Measurements from ENCODE around the gene UGT1A3.

UGT1A3 gene

GRCh38 chr2:233801357-233802131 is 72.7 kb downstream of the UGT1A3 start:
- Histone ChIP-seq H3K27ac (ENCODE audit: low read depth, low read length) (no peak overlapping the region), H3K9ac (ENCODE audit: low read length) (no peak overlapping the region), H3K9me3 (ENCODE audit: low read length) (no peaks in the 10 kb centered on the region), H3K36me3 (ENCODE audit: insufficient read depth, low read length) (no peaks in the 10 kb centered on the region), H3K4me3 (ENCODE audit: low read depth in 1 of 2, low read length in 2 of 2) (no peak overlapping the region), H3K27me3 (ENCODE audit: control insufficient read depth in 1 of 2, insufficient read depth in 2 of 2, low read length in 2 of 2) (no peaks in the 10 kb centered on the region), H3K4me1 (ENCODE audit: insufficient read depth, low read length) (no peaks in the 10 kb centered on the region)

DNA sequence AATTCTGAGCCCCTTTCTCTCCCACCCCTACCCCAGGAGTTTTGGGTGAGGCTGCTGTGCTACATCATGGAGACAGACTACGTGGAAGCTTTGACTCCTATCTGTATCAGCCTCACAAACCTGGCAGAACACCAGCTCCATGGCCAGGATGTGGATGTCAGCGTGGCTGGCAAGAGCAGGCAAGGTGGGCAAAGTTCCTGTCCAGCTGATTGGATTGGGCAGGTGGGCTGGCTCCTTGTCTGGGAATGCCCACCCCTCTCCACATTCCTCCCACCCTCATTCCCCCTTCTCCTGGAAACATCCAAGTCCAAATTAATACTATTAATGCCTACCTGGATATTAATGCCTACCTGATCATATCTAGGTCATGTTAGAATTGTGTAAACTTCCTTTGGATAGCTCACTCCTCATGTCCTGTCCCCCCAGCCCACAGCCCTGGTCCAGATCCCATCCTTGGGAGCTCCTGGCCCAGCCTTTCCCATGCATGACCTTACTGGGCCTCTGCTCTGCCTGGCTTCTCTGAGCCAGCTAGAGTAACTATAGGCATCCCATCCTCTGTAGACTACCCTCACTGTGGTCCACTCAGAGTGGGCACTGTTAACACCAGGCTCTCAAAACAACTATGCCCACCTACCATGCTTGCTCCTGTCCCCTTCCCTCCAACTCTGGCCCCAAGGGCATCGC is 73.4 kb downstream of the UGT1A3 start:
- H3K27ac ChIP-seq (ENCODE audit: low read depth, low read length), result no peak overlapping the region
- no peaks in the 10 kb centered on the region for H3K4me1 ChIP-seq (ENCODE audit: insufficient read depth, low read length)
- H3K9me3 ChIP-seq (ENCODE audit: low read length), result no peaks in the 10 kb centered on the region
- no peak overlapping the region for H3K9ac ChIP-seq (ENCODE audit: low read length)
- no peaks in the 10 kb centered on the region for H3K27me3 ChIP-seq (ENCODE audit: control insufficient read depth in 1 of 2, insufficient read depth in 2 of 2, low read length in 2 of 2)
- no peaks in the 10 kb centered on the region for H3K36me3 ChIP-seq (ENCODE audit: insufficient read depth, low read length)
- H3K4me3 ChIP-seq (ENCODE audit: low read depth in 1 of 2, low read length in 2 of 2), result no peak overlapping the region

GRCh38 chr2:233803292-233803911 is 74.6 kb downstream of the UGT1A3 start:
- H3K4me3 ChIP-seq (ENCODE audit: low read depth in 1 of 2, low read length in 2 of 2), result no peak overlapping the region
- no peaks in the 10 kb centered on the region for H3K27me3 ChIP-seq (ENCODE audit: control insufficient read depth in 1 of 2, insufficient read depth in 2 of 2, low read length in 2 of 2)
- no peaks in the 10 kb centered on the region for H3K9me3 ChIP-seq (ENCODE audit: low read length)
- no peaks in the 10 kb centered on the region for H3K4me1 ChIP-seq (ENCODE audit: insufficient read depth, low read length)
- no peak overlapping the region for H3K27ac ChIP-seq (ENCODE audit: low read depth, low read length)
- H3K36me3 ChIP-seq (ENCODE audit: insufficient read depth, low read length), result no peaks in the 10 kb centered on the region
- no peak overlapping the region for H3K9ac ChIP-seq (ENCODE audit: low read length)

- no peak overlapping the region for H3K27ac ChIP-seq (ENCODE audit: low read depth, low read length)
- H3K9ac ChIP-seq (ENCODE audit: low read length), result no peak overlapping the region
- no peak overlapping the region for H3K4me3 ChIP-seq (ENCODE audit: low read depth in 1 of 2, low read length in 2 of 2)
- H3K4me1 ChIP-seq (ENCODE audit: insufficient read depth, low read length), result no peaks in the 10 kb centered on the region
- H3K27me3 ChIP-seq (ENCODE audit: control insufficient read depth in 1 of 2, insufficient read depth in 2 of 2, low read length in 2 of 2), result no peaks in the 10 kb centered on the region
- H3K36me3 ChIP-seq (ENCODE audit: insufficient read depth, low read length), result no peaks in the 10 kb centered on the region
- no peaks in the 10 kb centered on the region for H3K9me3 ChIP-seq (ENCODE audit: low read length)
Measured at GRCh38 chr2:233803994-233804393, 75.2 kb downstream of the UGT1A3 start.

DNA sequence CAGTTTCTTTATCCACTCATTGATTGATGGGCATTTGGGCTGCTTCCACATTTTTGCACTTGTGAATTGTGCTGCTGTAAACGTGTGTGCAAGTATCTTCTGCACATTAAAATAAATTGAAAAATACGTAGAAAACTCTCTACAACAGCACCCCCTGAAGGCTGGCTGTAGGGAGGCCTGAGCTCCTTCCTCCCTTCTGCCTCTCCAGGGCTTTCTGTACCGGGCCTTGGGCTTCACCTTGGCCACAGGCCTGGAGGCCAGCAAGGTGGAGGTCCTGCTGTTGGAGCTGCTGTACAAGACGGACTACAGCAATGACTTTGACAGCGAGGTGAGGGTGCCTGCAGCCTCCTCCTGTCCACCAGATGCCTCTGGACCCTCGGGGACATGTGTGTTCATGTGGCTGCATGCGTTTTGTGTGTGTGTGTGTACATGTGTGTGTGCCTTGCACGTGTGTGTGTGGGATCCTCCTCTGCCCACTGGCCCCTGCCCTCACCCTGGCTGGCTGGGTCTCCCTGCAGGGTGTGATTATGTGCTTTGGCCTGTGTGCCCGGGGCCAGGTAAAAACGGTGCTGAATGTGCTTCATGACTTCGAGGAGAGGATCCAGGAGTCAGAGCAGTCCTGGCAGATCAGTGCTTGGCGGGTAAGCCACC is 78.5 kb downstream of the UGT1A3 start:
- H3K36me3 ChIP-seq (ENCODE audit: insufficient read depth, low read length), result no peaks in the 10 kb centered on the region
- H3K4me3 ChIP-seq (ENCODE audit: low read depth in 1 of 2, low read length in 2 of 2), result no peak overlapping the region
- no peaks in the 10 kb centered on the region for H3K27me3 ChIP-seq (ENCODE audit: control insufficient read depth in 1 of 2, insufficient read depth in 2 of 2, low read length in 2 of 2)
- H3K9ac ChIP-seq (ENCODE audit: low read length), result no peak overlapping the region
- H3K9me3 ChIP-seq (ENCODE audit: low read length), result no peaks in the 10 kb centered on the region
- H3K27ac ChIP-seq (ENCODE audit: low read depth, low read length), result no peak overlapping the region
- no peaks in the 10 kb centered on the region for H3K4me1 ChIP-seq (ENCODE audit: insufficient read depth, low read length)

DNA sequence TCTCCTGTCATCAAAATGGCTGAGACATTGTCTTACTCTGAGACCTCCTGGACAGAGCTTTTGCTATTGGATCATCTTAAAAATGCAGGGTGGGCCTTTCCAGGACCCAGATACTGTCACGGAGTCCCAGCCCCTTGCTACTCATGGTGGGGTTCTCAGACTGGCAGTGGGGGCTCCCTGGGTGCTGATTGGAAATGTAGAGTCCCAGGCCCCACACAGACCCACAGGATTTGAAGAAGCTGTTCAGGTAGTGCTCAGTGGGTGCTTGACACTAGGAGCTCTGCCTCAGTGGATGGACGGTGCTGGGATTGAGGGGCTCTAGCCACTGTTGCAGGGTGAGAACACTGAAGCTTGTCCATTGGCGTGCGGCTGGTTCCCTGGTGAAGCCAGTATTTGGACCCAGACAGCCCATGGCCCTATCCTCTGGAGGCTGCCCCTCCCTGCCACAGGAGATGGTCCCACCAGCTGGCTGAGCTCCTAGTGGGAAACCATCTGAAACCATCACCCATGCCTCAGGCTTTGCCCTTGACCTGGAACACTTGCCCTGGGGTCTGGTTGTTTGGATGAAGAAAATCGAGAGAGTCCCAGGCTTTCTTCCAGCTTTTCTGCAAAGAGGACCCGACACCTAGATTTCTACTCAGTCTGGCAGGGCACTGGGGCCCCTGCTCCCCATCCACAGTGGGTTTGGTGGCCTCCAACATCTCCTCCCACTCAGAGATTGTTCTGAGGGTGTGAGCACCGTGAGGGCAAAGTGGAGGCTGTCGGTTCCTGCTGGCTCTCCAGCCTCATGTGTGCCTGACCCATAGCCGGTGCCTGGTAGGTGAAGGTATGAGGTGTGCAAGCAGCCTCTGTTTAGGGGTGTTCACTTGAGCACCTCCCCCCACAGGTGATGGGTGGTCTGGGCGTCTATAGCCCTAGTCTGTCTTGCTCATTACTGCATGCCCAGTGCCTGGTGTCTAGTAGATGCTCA is 79.4 kb downstream of the UGT1A3 start:
- no peaks in the 10 kb centered on the region for H3K27me3 ChIP-seq (ENCODE audit: control insufficient read depth in 1 of 2, insufficient read depth in 2 of 2, low read length in 2 of 2)

GRCh38 chr2:233810385-233810784 is 81.5 kb downstream of the UGT1A3 start:
- no peaks in the 10 kb centered on the region for H3K27me3 ChIP-seq (ENCODE audit: control insufficient read depth in 1 of 2, insufficient read depth in 2 of 2, low read length in 2 of 2)
- no peaks in the 10 kb centered on the region for H3K4me1 ChIP-seq (ENCODE audit: insufficient read depth, low read length)
- no peak overlapping the region for H3K27ac ChIP-seq (ENCODE audit: low read depth, low read length)
- no peaks in the 10 kb centered on the region for H3K9me3 ChIP-seq (ENCODE audit: low read length)
- no peak overlapping the region for H3K4me3 ChIP-seq (ENCODE audit: low read depth in 1 of 2, low read length in 2 of 2)
- H3K9ac ChIP-seq (ENCODE audit: low read length), result no peak overlapping the region
- H3K36me3 ChIP-seq (ENCODE audit: insufficient read depth, low read length), result no peaks in the 10 kb centered on the region

More for the DNA sequence above, 79.4 kb downstream of the UGT1A3 start:
- H3K9me3 ChIP-seq (ENCODE audit: low read length), result no peaks in the 10 kb centered on the region
- H3K36me3 ChIP-seq (ENCODE audit: insufficient read depth, low read length), result no peaks in the 10 kb centered on the region
- no peak overlapping the region for H3K27ac ChIP-seq (ENCODE audit: low read depth, low read length)
- H3K4me3 ChIP-seq (ENCODE audit: low read depth in 1 of 2, low read length in 2 of 2), result no peak overlapping the region
- no peaks in the 10 kb centered on the region for H3K4me1 ChIP-seq (ENCODE audit: insufficient read depth, low read length)
- H3K9ac ChIP-seq (ENCODE audit: low read length), result no peak overlapping the region

GRCh38 chr2:233811087-233811486 is 82.2 kb downstream of the UGT1A3 start:
- no peaks in the 10 kb centered on the region for H3K9me3 ChIP-seq (ENCODE audit: low read length)
- H3K27me3 ChIP-seq (ENCODE audit: control insufficient read depth in 1 of 2, insufficient read depth in 2 of 2, low read length in 2 of 2), result no peaks in the 10 kb centered on the region
- H3K4me3 ChIP-seq (ENCODE audit: low read depth in 1 of 2, low read length in 2 of 2), result no peak overlapping the region
- no peak overlapping the region for H3K9ac ChIP-seq (ENCODE audit: low read length)
- no peak overlapping the region for H3K27ac ChIP-seq (ENCODE audit: low read depth, low read length)
- no peaks in the 10 kb centered on the region for H3K4me1 ChIP-seq (ENCODE audit: insufficient read depth, low read length)
- no peaks in the 10 kb centered on the region for H3K36me3 ChIP-seq (ENCODE audit: insufficient read depth, low read length)

GRCh38 chr2:233811732-233812131 is 82.9 kb downstream of the UGT1A3 start:
- H3K9me3 ChIP-seq (ENCODE audit: low read length), result no peaks in the 10 kb centered on the region
- no peak overlapping the region for H3K9ac ChIP-seq (ENCODE audit: low read length)
- no peaks in the 10 kb centered on the region for H3K4me1 ChIP-seq (ENCODE audit: insufficient read depth, low read length)
- H3K27me3 ChIP-seq (ENCODE audit: control insufficient read depth in 1 of 2, insufficient read depth in 2 of 2, low read length in 2 of 2), result no peaks in the 10 kb centered on the region
- H3K27ac ChIP-seq (ENCODE audit: low read depth, low read length), result no peak overlapping the region
- H3K4me3 ChIP-seq (ENCODE audit: low read depth in 1 of 2, low read length in 2 of 2), result no peak overlapping the region
- no peaks in the 10 kb centered on the region for H3K36me3 ChIP-seq (ENCODE audit: insufficient read depth, low read length)

DNA sequence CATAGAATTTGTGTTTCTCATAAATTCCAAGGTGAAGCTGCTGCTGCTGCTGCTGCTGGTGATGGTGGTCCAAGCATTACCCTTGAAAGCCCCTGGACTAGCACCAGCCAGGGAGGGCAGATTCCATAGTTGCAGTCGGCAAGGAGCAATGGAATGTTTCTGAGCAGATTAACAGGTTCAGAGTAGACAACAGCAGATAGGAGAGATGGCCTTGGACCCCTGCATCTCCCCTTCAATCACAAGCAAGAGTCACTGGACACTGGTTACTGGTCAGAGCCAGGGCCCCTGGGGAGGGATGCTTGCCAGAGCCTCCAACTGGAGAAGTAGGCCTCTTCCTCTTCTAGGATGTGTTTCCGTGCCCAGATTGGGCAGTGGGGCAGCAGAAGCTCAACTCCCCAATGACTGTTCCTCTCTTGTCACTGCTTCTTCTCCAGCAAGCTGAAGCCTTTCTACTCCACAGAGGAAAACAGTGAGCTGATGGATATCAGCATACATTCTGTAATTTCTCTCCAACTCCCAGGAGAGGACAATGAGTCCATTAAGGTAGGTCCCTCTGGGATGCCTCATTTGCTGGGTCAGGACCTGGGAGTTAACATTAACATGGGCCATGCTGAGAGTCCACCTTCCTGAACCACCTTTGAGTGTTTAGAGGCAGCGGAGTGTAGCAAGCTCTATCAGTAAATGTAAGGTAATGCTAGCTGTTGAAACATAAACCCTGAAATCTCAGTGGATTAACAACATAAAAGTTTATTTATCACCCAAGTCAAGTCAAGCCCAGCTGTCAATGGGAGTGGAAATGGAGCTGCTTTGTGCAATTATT is 84.6 kb downstream of the UGT1A3 start:
- no peaks in the 10 kb centered on the region for H3K27me3 ChIP-seq (ENCODE audit: control insufficient read depth in 1 of 2, insufficient read depth in 2 of 2, low read length in 2 of 2)
- H3K4me3 ChIP-seq (ENCODE audit: low read depth in 1 of 2, low read length in 2 of 2), result no peak overlapping the region
- H3K27ac ChIP-seq (ENCODE audit: low read depth, low read length), result no peak overlapping the region
- no peaks in the 10 kb centered on the region for H3K4me1 ChIP-seq (ENCODE audit: insufficient read depth, low read length)
- H3K9ac ChIP-seq (ENCODE audit: low read length), result no peak overlapping the region
- no peaks in the 10 kb centered on the region for H3K36me3 ChIP-seq (ENCODE audit: insufficient read depth, low read length)
- no peaks in the 10 kb centered on the region for H3K9me3 ChIP-seq (ENCODE audit: low read length)

All from muscle layer of colon (tissue), 2 donors.